ENCODE measurements around the gene SLCO3A1. TPM values are rescaled to one million over a fixed set of nuclear protein-coding genes. Genes with fewer than 3 reads are reported as not detected.
"Not testable (repeated sequence)": the region's sequence is repeated elsewhere in the genome, so short reads cannot be mapped to it uniquely, and the experiment has no call there.

SLCO3A1 gene
- total RNA-seq, 3 donors from 2014 or later = 13.4 to 23.8 (median 14.3) TPM

DNA sequence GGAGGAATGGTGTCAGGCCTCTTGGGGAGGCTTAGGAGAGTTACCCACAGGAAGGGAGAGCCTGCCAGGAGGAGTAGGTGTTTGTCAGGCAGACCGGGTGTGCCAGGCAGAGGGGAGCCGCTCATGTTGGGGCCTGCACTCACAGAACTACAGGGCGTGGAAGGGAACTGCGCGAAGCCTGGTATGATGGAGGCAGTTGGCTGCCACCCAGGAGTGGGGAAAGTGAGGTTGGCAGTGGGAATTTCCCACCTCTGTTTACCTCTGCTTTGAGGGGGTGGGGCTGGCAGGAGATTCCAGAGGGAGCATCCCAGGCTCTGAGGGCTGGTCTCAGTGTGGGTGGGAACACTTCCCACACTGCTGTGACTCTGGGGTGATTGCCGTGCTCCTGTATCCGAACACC, 99.9 kb downstream of the SLCO3A1 start:
- H3K36me3 ChIP-seq (ENCODE audit: low read depth) = no peaks in the 10 kb centered on the region
- peaks cover 13% of the 10 kb centered on the region for H3K4me1 ChIP-seq (ENCODE audit: low read depth)
- TF ChIP-seq CTCF (IDR thresholded peaks at IDR 0.05) = no peak
- no peaks in the 10 kb centered on the region for H3K9me3 ChIP-seq
- peak; percentile 38 to 65 (median 61) for DNase-seq
- no peak overlapping the region for H3K4me3 ChIP-seq
- peak; percentile 47 for ATAC-seq
- intact Hi-C loops (cut with DNase I, micrococcal nuclease) = loop anchor here in 1 of 2 donors (10.0 kb wide), 1 partner anchor 99 kb away; the partner anchor contains the start of gene SLCO3A1

DNA sequence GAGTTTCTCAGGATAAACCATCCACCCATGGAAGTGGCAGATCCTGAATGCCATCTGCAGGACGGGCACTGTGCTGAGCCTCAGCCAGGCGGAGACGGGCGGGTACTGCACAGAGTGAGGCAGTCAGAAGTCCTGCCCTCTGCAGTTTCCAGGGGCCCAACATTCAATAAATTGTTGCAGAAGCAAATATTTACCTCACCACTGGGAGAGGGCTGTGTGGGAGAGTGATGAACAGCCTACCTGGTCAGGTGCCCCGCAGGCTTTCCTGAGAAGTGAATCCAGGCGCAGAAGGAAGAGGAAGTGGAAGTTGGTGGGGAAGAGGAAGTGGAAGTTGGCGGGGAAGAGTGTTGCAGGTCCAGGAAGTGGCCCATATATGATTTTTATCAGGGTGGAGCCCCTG, 100.8 kb downstream of the SLCO3A1 start:
- intact Hi-C loops (cut with DNase I, micrococcal nuclease) = loop anchor here in 1 of 2 donors (10.0 kb wide), 1 partner anchor 99 kb away; the partner anchor contains the start of gene SLCO3A1
- Histone ChIP-seq H3K9me3 (no peaks in the 10 kb centered on the region), H3K4me3 (no peak overlapping the region), H3K4me1 (ENCODE audit: low read depth) (peaks cover 12% of the 10 kb centered on the region), H3K36me3 (ENCODE audit: low read depth) (no peaks in the 10 kb centered on the region)
- DNase-seq = peak; percentile 75 to 81 (median 77)
- ATAC-seq = peak; percentile 91
- no peak for TF ChIP-seq CTCF (IDR thresholded peaks at IDR 0.05)

DNA sequence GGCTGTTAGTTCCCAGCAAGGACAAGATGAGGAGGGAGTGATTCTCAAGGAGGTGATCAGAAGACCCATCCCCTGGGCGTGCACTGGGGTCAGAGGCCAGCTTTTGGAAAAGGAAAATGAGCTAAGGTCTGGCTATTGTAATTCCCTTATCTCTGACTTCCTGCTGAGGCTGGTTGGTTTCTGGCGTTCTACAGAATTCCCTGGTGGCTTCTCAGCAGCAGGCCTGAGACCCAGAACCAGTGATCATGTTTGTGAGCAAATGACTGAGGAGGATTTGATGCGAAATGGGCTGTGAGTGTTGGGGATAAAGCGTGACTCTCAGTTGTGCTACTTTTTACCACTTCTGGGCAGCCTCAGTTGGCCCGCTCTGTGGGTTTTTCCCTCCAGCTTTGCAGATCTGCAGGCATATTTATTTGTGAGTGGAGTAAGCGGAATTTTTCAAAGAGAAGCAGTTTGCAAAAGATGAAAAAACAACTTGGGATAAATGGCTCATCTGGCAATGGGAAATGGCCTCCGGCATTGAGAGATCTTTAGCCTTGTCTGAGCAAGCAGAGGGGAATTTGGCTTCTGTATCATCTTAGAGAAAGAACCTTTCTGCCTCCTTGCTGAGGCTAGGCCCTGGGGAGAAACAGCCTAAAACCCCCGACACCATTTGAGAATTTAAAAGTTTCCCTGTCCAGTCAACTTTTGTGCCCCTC, 102.7 kb downstream of the SLCO3A1 start:
- Histone ChIP-seq H3K36me3 (ENCODE audit: low read depth) (no peaks in the 10 kb centered on the region), H3K4me1 (ENCODE audit: low read depth) (peaks cover 12% of the 10 kb centered on the region), H3K4me3 (no peak overlapping the region), H3K9me3 (no peaks in the 10 kb centered on the region)
- intact Hi-C loops (cut with DNase I, micrococcal nuclease) = loop anchor here in 1 of 2 donors (10.0 kb wide), 1 partner anchor 101 kb away; the partner anchor contains the start of gene SLCO3A1
- no peak for TF ChIP-seq CTCF (IDR thresholded peaks at IDR 0.05)
- no peak for DNase-seq
- ATAC-seq = no peak

GRCh38 chr15:91961357-91961756, 107.8 kb downstream of the SLCO3A1 start:
- intact Hi-C loops (cut with DNase I, micrococcal nuclease) = no loop called here
- Histone ChIP-seq H3K4me1 (ENCODE audit: low read depth) (no peaks in the 10 kb centered on the region), H3K4me3 (no peak overlapping the region), H3K36me3 (ENCODE audit: low read depth) (no peaks in the 10 kb centered on the region), H3K9me3 (no peaks in the 10 kb centered on the region)
- DNase-seq (no peak), ATAC-seq (no peak)
- no peak for TF ChIP-seq CTCF (IDR thresholded peaks at IDR 0.05)

DNA sequence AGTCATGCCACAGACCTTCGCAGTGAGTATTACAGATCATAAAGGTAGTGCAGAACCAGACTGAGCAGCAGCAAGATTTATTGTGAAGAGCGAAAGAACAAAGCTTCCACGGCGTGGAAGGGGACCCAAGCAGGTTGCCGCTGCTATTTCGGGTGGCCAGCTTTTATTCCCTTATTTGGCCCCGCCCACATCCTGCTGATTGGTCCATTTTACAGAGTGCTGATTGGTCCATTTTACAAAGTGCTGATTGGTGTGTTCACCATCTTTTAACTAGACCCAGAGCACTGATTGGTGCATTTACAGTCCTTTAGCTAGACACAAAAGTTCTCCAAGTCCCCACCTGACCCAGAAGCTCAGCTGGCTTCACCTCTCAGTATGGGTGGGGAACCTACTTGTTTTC, 110.2 kb downstream of the SLCO3A1 start:
- DNase-seq; H3K4me1 ChIP-seq (ENCODE audit: low read depth); H3K36me3 ChIP-seq (ENCODE audit: low read depth); H3K9me3 ChIP-seq; intact Hi-C loops (cut with DNase I, micrococcal nuclease); H3K4me3 ChIP-seq; ATAC-seq: not testable (repeated sequence)

GRCh38 chr15:91965501-91966193, 112.1 kb downstream of the SLCO3A1 start:
- Histone ChIP-seq H3K4me3 (no peak overlapping the region), H3K4me1 (ENCODE audit: low read depth) (no peaks in the 10 kb centered on the region), H3K9me3 (no peaks in the 10 kb centered on the region), H3K36me3 (ENCODE audit: low read depth) (no peaks in the 10 kb centered on the region)
- no peak for TF ChIP-seq CTCF (IDR thresholded peaks at IDR 0.05)
- intact Hi-C loops (cut with DNase I, micrococcal nuclease) = no loop called here
- DNase-seq (no peak), ATAC-seq (peak; percentile 72)

All from mucosa of descending colon (tissue), 3 donors.